GM18861 (cell line): ENCODE results near the gene GBP7.

ENCODE experiments used
- ATAC-seq: cut with Tn5 transposase; IDR thresholded peaks from one replicate; pipeline ENCODE4 v1.9.1; 2021; ENCODE audit not compliant: unreplicated experiment

The GBP7 gene

DNA sequence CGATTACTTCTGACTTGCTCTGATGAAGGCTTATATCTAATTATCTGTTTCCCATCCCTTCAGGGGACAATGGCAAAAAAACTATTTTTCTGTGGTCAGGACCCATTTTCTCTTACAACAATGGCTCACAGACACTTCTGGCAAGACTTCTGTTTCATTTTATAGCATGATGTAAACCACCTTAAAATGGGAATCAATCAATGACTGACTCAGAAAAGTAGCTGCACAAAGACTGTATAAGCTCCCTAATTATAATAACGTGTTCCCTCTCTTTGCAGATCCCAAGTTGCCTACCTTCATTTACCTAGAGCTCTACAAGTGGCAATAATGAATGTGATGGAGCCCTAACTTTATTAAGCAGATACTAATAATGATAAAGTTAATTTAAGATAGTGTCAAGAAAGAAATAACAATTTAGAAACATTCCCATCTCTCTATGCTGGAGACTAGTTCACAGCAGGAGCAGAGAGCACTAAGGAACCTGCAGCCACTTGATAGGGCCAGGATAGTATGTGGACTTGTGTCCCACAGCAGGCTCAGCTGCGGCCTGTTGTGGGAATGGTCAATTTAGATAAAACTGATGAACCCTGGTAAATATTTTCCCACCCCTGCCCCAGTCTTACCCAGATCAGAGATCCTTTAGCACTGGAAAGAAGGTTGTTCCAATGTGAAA, 50.4 kb downstream of the GBP7 start:
- no peak for ATAC-seq

- ATAC-seq, result no peak
These were observed 54.2 kb downstream of the GBP7 start for GRCh38 chr1:89121641-89122040.

DNA sequence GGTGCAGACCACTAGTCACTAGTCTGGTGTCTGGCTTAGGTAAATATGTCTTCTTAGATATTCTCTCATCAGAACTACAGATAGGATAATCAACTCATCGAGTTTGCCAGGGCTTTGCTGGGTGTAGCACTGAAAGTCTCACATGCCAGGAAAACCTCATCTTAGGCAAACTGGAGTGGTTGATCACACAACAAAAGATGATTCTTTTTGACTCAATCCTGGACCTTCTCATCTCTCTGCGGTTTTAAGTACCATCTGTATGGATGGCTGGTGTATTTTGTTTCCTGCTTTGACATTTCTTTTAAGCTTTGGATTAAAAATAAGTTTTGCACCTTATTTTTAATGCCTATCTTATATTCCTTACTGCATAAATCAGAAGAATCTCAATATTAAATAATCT, 61.1 kb downstream of the GBP7 start:
- ATAC-seq, result no peak

GRCh38 chr1:89112871-89113613, 62.8 kb downstream of the GBP7 start:
- no peak for ATAC-seq

DNA sequence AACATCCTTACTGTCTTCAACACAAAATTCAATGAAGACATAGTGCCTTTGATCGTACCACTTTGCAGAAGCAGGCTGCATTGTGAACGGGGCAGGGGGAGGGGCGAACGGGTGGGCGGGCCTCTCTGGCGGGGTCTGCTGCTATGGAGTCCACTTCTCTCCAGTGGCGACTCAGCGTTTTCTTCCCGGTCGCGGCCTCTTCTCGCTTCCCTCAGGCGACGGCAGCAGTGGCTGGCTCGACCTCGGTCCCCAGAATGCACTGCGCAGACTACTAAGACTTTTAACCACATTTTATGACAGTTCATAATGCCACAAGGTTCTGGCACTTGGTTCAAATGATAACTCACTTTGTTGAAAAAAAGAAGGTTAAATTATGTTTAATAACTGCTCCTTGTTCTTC, 71.1 kb downstream of the GBP7 start:
- no peak for ATAC-seq

- no peak for ATAC-seq
These were observed 71.7 kb downstream of the GBP7 start for GRCh38 chr1:89104147-89104546.

GRCh38 chr1:89102021-89102420, 73.8 kb downstream of the GBP7 start:
- no peak for ATAC-seq

DNA sequence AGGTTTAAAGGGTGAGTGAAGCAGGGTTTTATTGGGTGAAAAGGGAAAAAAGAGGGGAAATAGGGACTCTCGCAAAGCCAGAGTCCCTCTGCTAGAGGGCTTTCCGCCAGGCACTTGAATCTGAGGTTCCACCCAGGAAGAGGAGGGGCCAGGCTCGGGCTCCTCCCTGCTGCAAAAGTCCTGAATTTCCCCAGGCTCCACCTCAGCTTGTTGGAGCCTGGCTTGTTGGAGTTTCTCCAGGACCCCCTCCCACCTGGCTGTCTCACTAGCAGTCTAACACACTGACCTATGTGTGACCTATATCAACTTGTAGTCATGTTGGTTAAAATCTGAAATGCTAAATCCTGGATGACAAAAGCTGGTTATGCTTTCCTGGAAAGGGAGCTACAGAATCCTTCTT, 75.4 kb downstream of the GBP7 start:
- ATAC-seq, result no peak

DNA sequence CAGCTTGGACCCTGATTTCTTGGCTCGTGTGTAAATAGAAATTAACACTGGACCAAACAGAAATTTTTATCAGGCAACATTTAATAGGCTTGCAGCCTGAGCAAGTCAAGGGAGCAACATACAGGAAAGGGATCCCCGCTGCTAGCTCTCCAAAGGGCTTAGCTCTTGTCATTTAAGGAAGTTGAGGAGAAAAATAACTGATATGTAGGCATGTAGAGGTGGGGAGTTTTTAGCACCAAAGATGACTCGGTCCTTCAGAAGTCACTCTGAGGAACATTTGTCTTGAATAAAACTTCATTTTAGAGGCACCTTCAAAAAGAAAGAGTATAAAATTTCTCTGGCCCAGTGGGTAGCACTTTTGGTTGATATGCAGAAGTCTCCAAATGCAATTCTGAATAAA, 76.9 kb downstream of the GBP7 start:
- no peak for ATAC-seq

DNA sequence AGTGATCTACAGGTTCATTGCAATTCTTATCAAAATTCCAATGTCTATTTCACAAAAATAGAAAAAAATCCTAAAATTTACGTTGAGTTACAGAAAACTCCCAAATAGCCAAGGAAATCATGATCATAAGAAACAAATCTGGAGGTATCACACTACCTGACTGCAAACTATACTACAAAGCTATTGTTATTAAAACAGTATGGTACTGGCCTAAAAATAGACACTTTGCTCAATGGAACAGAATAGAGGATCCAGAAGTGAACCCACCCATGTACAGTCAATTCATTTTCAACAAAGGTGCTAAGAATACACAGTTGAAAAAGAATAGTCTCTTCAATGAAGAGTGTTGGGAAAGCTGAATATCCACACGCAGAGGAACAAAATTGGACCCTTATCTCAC, 80.1 kb downstream of the GBP7 start:
- no peak for ATAC-seq

DNA sequence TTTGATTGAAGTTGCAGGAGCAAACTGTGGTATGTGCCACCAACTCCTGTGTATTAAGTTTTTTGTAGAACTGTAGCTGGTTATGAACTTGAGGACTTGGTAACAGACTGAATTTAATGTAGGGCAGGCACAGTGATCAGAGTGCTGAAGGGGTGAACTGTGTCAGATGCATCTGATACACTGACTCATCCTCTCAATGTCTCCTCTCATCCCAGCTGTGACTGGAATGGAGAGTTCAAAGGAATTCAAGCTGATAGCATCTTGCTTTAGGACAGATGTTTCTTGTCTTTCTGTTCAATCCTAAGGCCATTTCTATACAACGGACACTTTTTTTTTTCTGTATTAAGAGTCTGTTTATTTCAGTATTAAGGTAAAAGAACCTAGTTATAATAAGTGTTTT, 85.8 kb downstream of the GBP7 start:
- no peak for ATAC-seq

- ATAC-seq, result no peak
These were observed 87.2 kb downstream of the GBP7 start for GRCh38 chr1:89088572-89088971.

DNA sequence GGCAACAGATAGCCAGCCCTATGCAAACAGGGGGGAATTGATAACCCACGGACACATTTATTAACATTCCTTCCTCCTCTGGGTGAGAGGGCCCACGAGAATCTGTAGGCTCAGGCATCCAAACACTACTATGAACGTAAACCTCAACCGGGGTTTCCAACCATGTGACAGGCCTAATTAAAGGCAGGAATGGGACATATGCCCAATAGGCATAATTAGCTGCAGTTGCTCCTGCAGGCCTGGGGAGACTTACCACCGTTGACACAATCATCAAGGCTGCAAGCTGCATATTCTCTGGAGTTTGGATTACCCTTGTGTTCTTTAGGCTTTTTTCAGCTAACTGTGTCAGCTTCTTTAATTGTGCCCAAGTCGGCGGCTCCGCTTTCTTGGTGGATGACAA, 88.6 kb downstream of the GBP7 start:
- ATAC-seq, result no peak

DNA sequence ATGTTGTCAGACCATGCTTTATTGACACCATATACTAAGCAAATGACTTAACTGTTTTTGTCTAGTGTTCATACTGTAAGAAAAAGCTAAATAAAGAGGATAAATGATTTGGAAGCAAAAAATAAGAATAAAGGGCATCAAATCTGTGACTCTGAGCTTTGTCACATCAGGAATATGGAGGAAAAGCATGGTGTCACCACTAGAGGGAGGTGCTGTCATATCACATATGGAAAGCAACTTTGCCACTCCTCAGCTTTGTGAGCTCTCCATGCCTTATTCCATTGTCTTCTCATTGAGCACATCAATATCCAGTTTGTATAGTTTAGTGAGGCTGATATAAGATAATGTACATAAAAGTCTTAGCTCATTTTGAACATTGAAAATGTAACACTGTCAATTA, 90.0 kb downstream of the GBP7 start:
- no peak for ATAC-seq
